Astrocyte of the spinal cord (primary cell): Measurements from ENCODE around the gene VAMP4.
A peak's percentile ranks its signal among the peaks of the same experiment; 100 is the strongest.

Source experiments
- DNase-seq: peaks from one replicate; pipeline ENCODE4 v3.0.0; 2011; ENCODE audit warnings: low read depth, low spot score
- H3K4me3 ChIP-seq: 2 replicates; pipeline ENCODE4 v1.5.1; 2011; ENCODE audit warnings: low read depth, mild to moderate bottlenecking, low read length, moderate library complexity
- CTCF ChIP-seq: IDR thresholded peaks from 2 replicates; pipeline ENCODE4 v1.5.1; 2012; ENCODE audit warnings: low read depth, mild to moderate bottlenecking, low read length, inconsistent platforms
- in situ Hi-C: cut with HindIII; loops from 2 replicates; pipeline ENCODE4 v1.10.0; 2017; ENCODE audit warnings: low sequenced_read_pairs

The VAMP4 gene

GRCh38 chr1:171753685-171754352, 12.0 kb upstream of the VAMP4 start:
- TF ChIP-seq CTCF = no peak
- H3K4me3 ChIP-seq = no peak overlapping the region
- in situ Hi-C loops = no loop called here
- no peak for DNase-seq

- in situ Hi-C loops = no loop called here
- H3K4me3 ChIP-seq = no peak overlapping the region
- DNase-seq = no peak
- TF ChIP-seq CTCF = no peak
Measured at GRCh38 chr1:171753182-171753581, 11.3 kb upstream of the VAMP4 start.

GRCh38 chr1:171751221-171751620, 9.4 kb upstream of the VAMP4 start:
- no peak for DNase-seq
- TF ChIP-seq CTCF = no peak
- no peak overlapping the region for H3K4me3 ChIP-seq
- in situ Hi-C loops = no loop called here

GRCh38 chr1:171748651-171749050, 6.8 kb upstream of the VAMP4 start:
- no peak for TF ChIP-seq CTCF
- no peak overlapping the region for H3K4me3 ChIP-seq
- no peak for DNase-seq
- in situ Hi-C loops = no loop called here

GRCh38 chr1:171744986-171745385, 3.1 kb upstream of the VAMP4 start:
- TF ChIP-seq CTCF = no peak
- DNase-seq = no peak
- in situ Hi-C loops = no loop called here
- H3K4me3 ChIP-seq = no peak overlapping the region

DNA sequence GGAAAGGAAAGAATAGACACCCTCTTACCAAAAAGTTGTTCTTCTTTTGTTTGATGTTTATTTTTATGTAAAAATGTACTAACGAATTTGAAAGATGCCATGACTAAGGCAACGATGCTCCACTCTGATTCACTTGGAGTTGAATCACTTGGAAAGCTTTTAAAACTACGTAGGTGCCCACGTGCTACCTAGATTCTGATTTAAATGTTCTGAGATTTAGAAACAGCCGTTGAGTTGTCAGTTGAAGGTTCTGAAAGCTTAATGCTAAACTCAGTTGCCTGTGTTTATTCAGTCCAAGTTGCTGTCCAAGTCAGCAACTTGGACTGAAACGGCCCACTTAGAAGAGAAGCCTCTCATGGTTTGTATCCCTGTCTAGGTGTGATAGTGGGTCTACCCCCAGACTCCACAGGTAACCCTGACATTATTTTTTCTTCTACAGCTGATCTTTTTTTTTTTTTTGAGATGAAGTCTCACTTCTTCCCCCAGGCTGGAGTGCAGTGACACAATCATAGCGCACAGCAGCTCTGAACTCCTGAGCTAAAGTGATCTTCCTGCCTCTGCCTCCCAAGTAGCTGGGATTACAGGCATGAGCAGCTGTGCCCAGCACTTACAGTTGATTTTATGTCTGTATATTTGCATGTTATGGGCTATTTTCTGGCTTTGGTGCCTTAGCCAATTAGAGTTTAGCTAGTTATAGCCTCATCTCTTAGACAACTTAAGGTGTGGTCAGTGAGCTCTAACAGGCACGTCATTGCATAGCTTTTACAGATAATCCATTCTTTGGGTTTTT, 1.4 kb upstream of the VAMP4 start:
- peak; percentile 86 for DNase-seq
- TF ChIP-seq CTCF = no peak
- H3K4me3 ChIP-seq = peak overlapping the region; percentile 93

More for the DNA sequence above, 1.4 kb upstream of the VAMP4 start:
- in situ Hi-C loops = no loop called here
